Ramos (cell line): Measurements from ENCODE around the gene USP36.

Experiments used
- in situ Hi-C: fragments of 300-500 bp; cut with MboI; formaldehyde crosslinking; loops from one replicate; pipeline ENCODE4 v1.14.3; 2022; ENCODE audit warnings: low sequenced_read_pairs; ENCODE audit not compliant: unreplicated experiment

USP36 gene

GRCh38 chr17:78840530-78840779 is 159 bp downstream of the USP36 start:
- in situ Hi-C loops = no loop called here

- in situ Hi-C loops = no loop called here
Measured at GRCh38 chr17:78839762-78840529, 668 bp downstream of the USP36 start.

GRCh38 chr17:78839235-78839761 is 1.3 kb downstream of the USP36 start:
- in situ Hi-C loops = no loop called here

- in situ Hi-C loops = no loop called here
Measured at GRCh38 chr17:78838574-78839005, 2.0 kb downstream of the USP36 start.

- in situ Hi-C loops = no loop called here
Measured at GRCh38 chr17:78836420-78837021, 4.1 kb downstream of the USP36 start.

GRCh38 chr17:78834571-78834970 is 6.0 kb downstream of the USP36 start:
- in situ Hi-C loops = no loop called here

GRCh38 chr17:78832541-78832810 is 8.1 kb downstream of the USP36 start:
- in situ Hi-C loops = no loop called here

- in situ Hi-C loops = no loop called here
Measured at GRCh38 chr17:78831688-78832540, 8.7 kb downstream of the USP36 start.

- in situ Hi-C loops = no loop called here
Measured at GRCh38 chr17:78829477-78829876, 11.1 kb downstream of the USP36 start.

GRCh38 chr17:78828470-78829185 is 12.0 kb downstream of the USP36 start:
- in situ Hi-C loops = no loop called here

- in situ Hi-C loops = no loop called here
Measured at GRCh38 chr17:78826836-78827509, 13.6 kb downstream of the USP36 start.

- in situ Hi-C loops = no loop called here
Measured at GRCh38 chr17:78826421-78826820, 14.2 kb downstream of the USP36 start.

- in situ Hi-C loops = no loop called here
Measured at GRCh38 chr17:78825696-78826095, 14.9 kb downstream of the USP36 start.

GRCh38 chr17:78824240-78824639 is 16.4 kb downstream of the USP36 start:
- in situ Hi-C loops = no loop called here

- in situ Hi-C loops = no loop called here
Measured at GRCh38 chr17:78823282-78824046, 17.1 kb downstream of the USP36 start.

GRCh38 chr17:78822552-78822951 is 18.1 kb downstream of the USP36 start:
- in situ Hi-C loops = no loop called here

GRCh38 chr17:78821961-78822360 is 18.7 kb downstream of the USP36 start:
- in situ Hi-C loops = no loop called here

- in situ Hi-C loops = no loop called here
Measured at GRCh38 chr17:78820841-78821240, 19.8 kb downstream of the USP36 start.
